Endodermal cell (in vitro differentiated cells): Measurements from ENCODE around the gene CHMP1A. TPM values are rescaled to one million over a fixed set of nuclear protein-coding genes. Genes with fewer than 3 reads are reported as not detected.

Source experiments
- DNase-seq: peaks from one replicate; pipeline ENCODE4 v3.0.0-alpha.2; 2017
- H3K27ac ChIP-seq: 2 replicates; pipeline ENCODE4 v1.5.1; 2013; ENCODE audit warnings: mild to moderate bottlenecking, low read depth, low read length, moderate library complexity
- H3K27me3 ChIP-seq: 2 replicates; pipeline ENCODE4 v1.6.1; 2013; ENCODE audit warnings: mild to moderate bottlenecking, low read length, moderate library complexity; ENCODE audit not compliant: insufficient read depth, control insufficient read depth, poor library complexity, severe bottlenecking
- H3K36me3 ChIP-seq: 2 replicates; pipeline ENCODE4 v1.7.0; 2013; ENCODE audit warnings: mild to moderate bottlenecking, low read length, moderate library complexity; ENCODE audit not compliant: control insufficient read depth, insufficient read depth
- H3K4me1 ChIP-seq: one replicate; pipeline ENCODE4 v1.7.0; 2013; ENCODE audit warnings: low read length; ENCODE audit not compliant: control insufficient read depth, insufficient read depth
- H3K4me3 ChIP-seq: 2 replicates; pipeline ENCODE4 v1.5.1; 2013; ENCODE audit warnings: mild to moderate bottlenecking, low read length, moderate library complexity
- H3K9ac ChIP-seq: 2 replicates; pipeline ENCODE4 v1.6.1; 2013; ENCODE audit warnings: mild to moderate bottlenecking, low read length, moderate library complexity; ENCODE audit not compliant: poor library complexity, severe bottlenecking; ENCODE audit errors: extremely low read depth
- H3K9me3 ChIP-seq: 2 replicates; pipeline ENCODE4 v1.6.1; 2013; ENCODE audit warnings: mild to moderate bottlenecking, low read length, moderate library complexity; ENCODE audit not compliant: control insufficient read depth
- H3K27ac Mint-ChIP-seq: 2 replicates; pipeline ENCODE4 v1.8.0; 2020; ENCODE audit warnings: mixed read lengths
- H3K27me3 Mint-ChIP-seq: 2 replicates; pipeline ENCODE4 v1.8.0; 2021; ENCODE audit warnings: mild to moderate bottlenecking, mixed read lengths; ENCODE audit not compliant: insufficient read depth
- H3K36me3 Mint-ChIP-seq: 2 replicates; pipeline ENCODE4 v1.8.0; 2020; ENCODE audit warnings: low read depth, mixed read lengths
- H3K4me1 Mint-ChIP-seq: 2 replicates; pipeline ENCODE4 v1.8.0; 2020; ENCODE audit warnings: mixed read lengths
- H3K4me3 Mint-ChIP-seq: 2 replicates; pipeline ENCODE4 v1.8.0; 2020; ENCODE audit warnings: mild to moderate bottlenecking, moderate library complexity, mixed read lengths
- H3K9me3 Mint-ChIP-seq: 2 replicates; pipeline ENCODE4 v1.8.0; 2020; ENCODE audit warnings: mild to moderate bottlenecking, mixed read lengths
- WGBS, 2 experiments: methylation state at CpG; one replicate each; pipeline versions ENCODE4 v1.1.5 to v1.1.7; 2013; ENCODE audit warnings: missing lambda C conversion rate in 2 of 2, mixed read lengths in 1 of 2; ENCODE audit not compliant: insufficient coverage in 1 of 2, insufficient read length in 1 of 2; 5-methylcytosine and 5-hydroxymethylcytosine counted together
- total RNA-seq, 2 donors: library from RNA; stranded (reverse); fragmentation: NEBNext Ultra II Directional in 1 of 2; extraction: Animal tissue kit (Norgen Biotek cat#: 25700) in 1 of 2; gene quantifications; 2 replicates in 1 of 2; 3 replicates in 1 of 2; pipeline ENCODE4 v1.2.1, GENCODE V29; 2021
- TF ChIP-seq, protein P1 (sequence below): fragments of 200-600 bp; sonication (generic); conservative IDR thresholded peaks from 2 replicates; pipeline ENCODE4 v1.5.0; 2021; ENCODE audit warnings: antibody characterized with exemption, mild to moderate bottlenecking

CHMP1A gene
- total RNA-seq, 2 donors from 2014 or later, result 104 to 106 TPM

DNA sequence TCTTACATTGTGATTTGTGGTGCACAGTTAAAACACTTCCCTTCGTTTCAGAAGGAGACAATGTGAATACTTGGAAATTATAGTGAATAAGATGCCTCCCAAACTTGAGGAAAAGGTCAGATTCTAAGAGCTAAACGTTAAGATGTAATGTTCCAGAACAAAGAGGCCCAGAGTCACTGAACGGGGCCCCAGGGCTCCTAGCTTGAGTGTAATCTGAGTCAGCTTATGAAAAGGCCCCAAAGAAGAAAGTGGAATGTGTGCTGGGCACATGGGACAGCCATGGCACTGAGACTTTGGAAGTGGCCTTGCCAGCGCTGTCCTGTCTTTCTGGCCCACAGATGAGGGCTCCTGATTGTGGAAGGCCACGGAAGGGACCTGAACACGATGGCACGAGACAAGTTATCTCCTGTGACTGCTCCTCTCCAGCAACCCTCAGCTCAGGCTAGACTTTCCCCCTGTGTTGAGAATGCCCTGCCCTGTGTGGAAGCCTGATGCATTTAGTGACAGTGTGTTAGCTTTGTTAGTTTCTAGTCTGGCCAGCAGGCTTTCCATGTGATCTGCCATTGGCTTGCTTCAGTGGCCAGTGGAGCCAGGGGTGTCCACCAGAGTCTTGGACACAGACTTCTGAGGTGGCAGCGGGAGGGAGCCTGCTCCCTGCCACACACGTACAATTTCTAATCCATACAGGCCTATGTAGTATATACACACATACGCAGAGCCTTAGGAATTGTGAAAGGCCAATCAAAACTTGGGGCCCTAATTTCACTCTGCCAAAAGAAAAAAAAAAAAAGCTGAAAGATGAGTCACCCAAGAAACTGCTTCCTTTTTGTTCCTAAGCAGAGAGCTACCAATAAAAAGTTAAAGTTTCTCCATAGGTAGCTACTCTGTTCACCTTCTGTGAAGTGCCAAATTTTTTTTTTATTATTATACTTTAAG, 13.3 kb upstream of the CHMP1A start:
- Histone ChIP-seq H3K9ac (no peak overlapping the region), H3K27me3 (no peaks in the 10 kb centered on the region), H3K27ac (no peak overlapping the region), H3K9me3 (peaks cover 14% of the 10 kb centered on the region), H3K36me3 (peaks cover 15% of the 10 kb centered on the region), H3K4me1 (no peaks in the 10 kb centered on the region), H3K4me3 (no peak overlapping the region)
- Mint-ChIP-seq H3K27me3 (no peaks in the 10 kb centered on the region), H3K9me3 (peaks cover 55% of the 10 kb centered on the region), H3K27ac (no peak overlapping the region), H3K36me3 (peaks cover 50% of the 10 kb centered on the region), H3K4me1 (no peaks in the 10 kb centered on the region), H3K4me3 (no peak overlapping the region)
- DNase-seq, result no peak
- WGBS, 2 experiments, result 90 to 95% methylated on average over 9 to 10 of the region's 10 CpGs
- TF ChIP-seq, protein P1, sequence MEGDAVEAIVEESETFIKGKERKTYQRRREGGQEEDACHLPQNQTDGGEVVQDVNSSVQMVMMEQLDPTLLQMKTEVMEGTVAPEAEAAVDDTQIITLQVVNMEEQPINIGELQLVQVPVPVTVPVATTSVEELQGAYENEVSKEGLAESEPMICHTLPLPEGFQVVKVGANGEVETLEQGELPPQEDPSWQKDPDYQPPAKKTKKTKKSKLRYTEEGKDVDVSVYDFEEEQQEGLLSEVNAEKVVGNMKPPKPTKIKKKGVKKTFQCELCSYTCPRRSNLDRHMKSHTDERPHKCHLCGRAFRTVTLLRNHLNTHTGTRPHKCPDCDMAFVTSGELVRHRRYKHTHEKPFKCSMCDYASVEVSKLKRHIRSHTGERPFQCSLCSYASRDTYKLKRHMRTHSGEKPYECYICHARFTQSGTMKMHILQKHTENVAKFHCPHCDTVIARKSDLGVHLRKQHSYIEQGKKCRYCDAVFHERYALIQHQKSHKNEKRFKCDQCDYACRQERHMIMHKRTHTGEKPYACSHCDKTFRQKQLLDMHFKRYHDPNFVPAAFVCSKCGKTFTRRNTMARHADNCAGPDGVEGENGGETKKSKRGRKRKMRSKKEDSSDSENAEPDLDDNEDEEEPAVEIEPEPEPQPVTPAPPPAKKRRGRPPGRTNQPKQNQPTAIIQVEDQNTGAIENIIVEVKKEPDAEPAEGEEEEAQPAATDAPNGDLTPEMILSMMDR, result no peak

DNA sequence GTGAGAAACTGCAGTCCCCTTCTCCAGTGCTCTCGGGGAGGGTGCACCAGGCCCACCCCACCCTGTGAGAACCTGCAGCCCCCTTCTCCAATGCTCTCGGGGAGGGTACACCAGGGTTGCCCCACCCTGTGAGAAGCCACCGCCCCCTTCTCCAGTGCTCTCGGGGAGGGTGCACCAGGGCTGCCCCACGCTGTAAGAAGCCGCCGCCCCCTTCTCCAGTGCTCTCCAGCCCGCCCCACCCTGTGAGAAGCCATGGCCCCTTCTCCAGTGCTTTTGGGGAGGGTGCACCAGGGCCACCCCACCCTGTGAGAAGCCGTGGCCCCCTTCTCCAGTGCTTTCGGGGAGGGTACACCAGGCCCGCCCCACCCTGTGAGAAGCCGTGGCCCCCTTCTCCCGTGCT, 12.2 kb upstream of the CHMP1A start:
- TF ChIP-seq, protein P1, result no peak
- Histone ChIP-seq H3K4me1 (no peaks in the 10 kb centered on the region), H3K36me3 (peaks cover 18% of the 10 kb centered on the region), H3K27me3 (no peaks in the 10 kb centered on the region), H3K4me3 (no peak overlapping the region), H3K9ac (no peak overlapping the region), H3K27ac (no peak overlapping the region), H3K9me3 (peaks cover 16% of the 10 kb centered on the region)
- no peak overlapping the region for H3K4me3 Mint-ChIP-seq
- peaks cover 50% of the 10 kb centered on the region for H3K36me3 Mint-ChIP-seq
- no peak overlapping the region for H3K27ac Mint-ChIP-seq
- WGBS, 2 experiments, result 87 to 94% methylated on average over 5 to 13 of the region's 13 CpGs
- H3K27me3 Mint-ChIP-seq, result no peaks in the 10 kb centered on the region
- no peaks in the 10 kb centered on the region for H3K4me1 Mint-ChIP-seq
- peaks cover 55% of the 10 kb centered on the region for H3K9me3 Mint-ChIP-seq
- DNase-seq, result no peak

DNA sequence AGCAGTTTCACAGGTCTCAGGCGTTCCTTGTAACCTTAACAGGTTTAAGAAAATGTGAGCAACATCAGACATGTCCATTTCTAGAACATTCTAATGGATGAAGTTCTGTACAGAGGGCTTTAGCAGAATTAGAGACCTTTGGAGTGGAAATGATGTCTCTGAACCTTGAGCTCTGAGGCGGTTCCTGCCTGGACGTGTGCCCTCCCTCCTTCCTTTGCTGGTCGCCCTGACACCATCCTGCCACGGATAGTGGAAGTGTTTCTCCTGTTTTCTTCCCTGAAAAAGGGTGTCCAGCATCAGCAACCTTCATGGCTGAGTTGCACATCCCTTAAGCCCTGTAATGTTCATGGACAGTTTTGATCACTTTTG, 11.3 kb upstream of the CHMP1A start:
- peaks cover 25% of the 10 kb centered on the region for H3K36me3 ChIP-seq
- no peaks in the 10 kb centered on the region for H3K4me1 Mint-ChIP-seq
- peaks cover 14% of the 10 kb centered on the region for H3K9me3 ChIP-seq
- no peaks in the 10 kb centered on the region for H3K4me1 ChIP-seq
- peaks cover 58% of the 10 kb centered on the region for H3K36me3 Mint-ChIP-seq
- no peak overlapping the region for H3K4me3 ChIP-seq
- TF ChIP-seq, protein P1, result no peak
- 93 to 100% methylated on average over 5 of the region's 5 CpGs for WGBS, 2 experiments
- peaks cover 55% of the 10 kb centered on the region for H3K9me3 Mint-ChIP-seq
- no peak overlapping the region for H3K27ac ChIP-seq
- no peaks in the 10 kb centered on the region for H3K27me3 ChIP-seq
- DNase-seq, result no peak
- no peak overlapping the region for H3K4me3 Mint-ChIP-seq
- no peak overlapping the region for H3K9ac ChIP-seq
- H3K27ac Mint-ChIP-seq, result no peak overlapping the region
- H3K27me3 Mint-ChIP-seq, result no peaks in the 10 kb centered on the region
